OCI-LY3 (cell line): Measurements from ENCODE around the gene ART1.

ENCODE experiments used
- H2AFZ ChIP-seq: fragments of 200-600, 300-600 bp; shearing (Covaris generic); 2 replicates; pipeline ENCODE4 v1.6.0; 2014; ENCODE audit warnings: antibody characterized with exemption, low read depth, low read length
- H3K27ac ChIP-seq: fragments of 200-600, 300-600 bp; sonication (generic); 2 replicates; pipeline ENCODE4 v1.5.1; 2014; ENCODE audit warnings: mild to moderate bottlenecking, low read length, moderate library complexity, mixed read lengths
- H3K27me3 ChIP-seq: fragments of 200-600, 300-600 bp; sonication (generic); 2 replicates; pipeline ENCODE4 v1.6.1; 2014; ENCODE audit warnings: low read depth, low read length, mixed read lengths
- H3K36me3 ChIP-seq: fragments of 200-600, 300-600 bp; sonication (generic); replicated peaks from 2 replicates; pipeline ENCODE3; 2014; ENCODE audit warnings: low read depth, low read length, mixed read lengths
- H3K4me1 ChIP-seq: fragments of 300-600, 200-600 bp; sonication (generic); 2 replicates; pipeline ENCODE4 v1.6.1; 2014; ENCODE audit warnings: low read length, mixed read lengths
- H3K4me2 ChIP-seq: fragments of 200-600, 300-600 bp; sonication (generic); 2 replicates; pipeline ENCODE4 v1.6.1; 2014; ENCODE audit warnings: low read length, mixed read lengths
- H3K4me3 ChIP-seq: fragments of 300-600, 200-600 bp; sonication (generic); 2 replicates; pipeline ENCODE4 v1.5.1; 2014; ENCODE audit warnings: antibody characterized with exemption, mild to moderate bottlenecking, low read length, moderate library complexity
- H3K79me2 ChIP-seq: fragments of 300-600, 200-600 bp; shearing (Covaris generic); 2 replicates; pipeline ENCODE4 v1.6.1; 2014; ENCODE audit warnings: mild to moderate bottlenecking, low read length, mixed read lengths
- H3K9ac ChIP-seq: fragments of 300-600, 200-600 bp; shearing (Covaris generic); 2 replicates; pipeline ENCODE4 v1.6.0; 2014; ENCODE audit warnings: mild to moderate bottlenecking, low read length, moderate library complexity
- H3K9me3 ChIP-seq: fragments of 200-600, 300-600 bp; shearing (Covaris generic); 2 replicates; pipeline ENCODE4 v1.6.1; 2014; ENCODE audit warnings: low read length, mixed read lengths; ENCODE audit not compliant: insufficient read depth
- H4K20me1 ChIP-seq: fragments of 200-600, 300-600 bp; sonication (generic); 2 replicates; pipeline ENCODE4 v1.6.1; 2016; ENCODE audit warnings: low read length, mixed read lengths; ENCODE audit not compliant: insufficient read depth
- EZH2phosphoT487 ChIP-seq: fragments of 200-600 bp; shearing (Covaris generic); IDR thresholded peaks from 2 replicates; pipeline ENCODE4 v1.6.1; 2018; ENCODE audit warnings: antibody characterized with exemption, mixed run types, low read depth
- TF ChIP-seq, protein P1 (sequence below): fragments of 200-600, 300-600 bp; sonication (generic); IDR thresholded peaks from 2 replicates; pipeline ENCODE4 v1.5.1; 2014; ENCODE audit warnings: antibody characterized with exemption, low read length, low read depth

Gene ART1

DNA sequence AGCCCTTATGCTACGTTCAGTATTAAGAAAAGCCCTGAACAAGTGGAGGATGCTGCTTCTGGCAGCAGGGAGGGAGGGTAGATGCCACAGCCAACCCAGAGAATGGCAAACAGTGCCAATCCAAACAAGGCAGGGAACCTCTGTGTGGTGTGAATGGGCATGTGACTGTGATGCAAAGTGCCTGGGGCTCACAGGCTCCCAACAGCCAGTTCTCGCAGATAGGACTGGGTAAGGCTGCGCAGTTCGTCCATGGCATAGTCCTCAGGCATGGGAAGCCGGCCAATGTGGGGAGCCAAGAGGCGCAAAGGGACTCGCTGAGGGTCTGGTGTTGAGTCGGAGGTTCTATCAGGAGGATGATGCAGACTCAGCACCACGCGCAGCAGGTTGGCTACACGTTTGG is 31.0 kb downstream of the ART1 start:
- no peaks in the 10 kb centered on the region for H4K20me1 ChIP-seq
- H3K27me3 ChIP-seq = no peaks in the 10 kb centered on the region
- no peaks in the 10 kb centered on the region for H3K9me3 ChIP-seq
- H3K4me3 ChIP-seq = no peak overlapping the region
- no peaks in the 10 kb centered on the region for H3K79me2 ChIP-seq
- no peak overlapping the region for H3K4me2 ChIP-seq
- peaks cover 6% of the 10 kb centered on the region; the same call in 1 of the 2 replicates for H3K4me1 ChIP-seq
- H3K36me3 ChIP-seq = peaks cover 66% of the 10 kb centered on the region
- H3K9ac ChIP-seq = no peak overlapping the region
- no peak overlapping the region for H3K27ac ChIP-seq
- no peak overlapping the region for H2AFZ ChIP-seq
- TF ChIP-seq EZH2phosphoT487 = no peak
- TF ChIP-seq, protein P1, sequence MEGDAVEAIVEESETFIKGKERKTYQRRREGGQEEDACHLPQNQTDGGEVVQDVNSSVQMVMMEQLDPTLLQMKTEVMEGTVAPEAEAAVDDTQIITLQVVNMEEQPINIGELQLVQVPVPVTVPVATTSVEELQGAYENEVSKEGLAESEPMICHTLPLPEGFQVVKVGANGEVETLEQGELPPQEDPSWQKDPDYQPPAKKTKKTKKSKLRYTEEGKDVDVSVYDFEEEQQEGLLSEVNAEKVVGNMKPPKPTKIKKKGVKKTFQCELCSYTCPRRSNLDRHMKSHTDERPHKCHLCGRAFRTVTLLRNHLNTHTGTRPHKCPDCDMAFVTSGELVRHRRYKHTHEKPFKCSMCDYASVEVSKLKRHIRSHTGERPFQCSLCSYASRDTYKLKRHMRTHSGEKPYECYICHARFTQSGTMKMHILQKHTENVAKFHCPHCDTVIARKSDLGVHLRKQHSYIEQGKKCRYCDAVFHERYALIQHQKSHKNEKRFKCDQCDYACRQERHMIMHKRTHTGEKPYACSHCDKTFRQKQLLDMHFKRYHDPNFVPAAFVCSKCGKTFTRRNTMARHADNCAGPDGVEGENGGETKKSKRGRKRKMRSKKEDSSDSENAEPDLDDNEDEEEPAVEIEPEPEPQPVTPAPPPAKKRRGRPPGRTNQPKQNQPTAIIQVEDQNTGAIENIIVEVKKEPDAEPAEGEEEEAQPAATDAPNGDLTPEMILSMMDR = no peak

DNA sequence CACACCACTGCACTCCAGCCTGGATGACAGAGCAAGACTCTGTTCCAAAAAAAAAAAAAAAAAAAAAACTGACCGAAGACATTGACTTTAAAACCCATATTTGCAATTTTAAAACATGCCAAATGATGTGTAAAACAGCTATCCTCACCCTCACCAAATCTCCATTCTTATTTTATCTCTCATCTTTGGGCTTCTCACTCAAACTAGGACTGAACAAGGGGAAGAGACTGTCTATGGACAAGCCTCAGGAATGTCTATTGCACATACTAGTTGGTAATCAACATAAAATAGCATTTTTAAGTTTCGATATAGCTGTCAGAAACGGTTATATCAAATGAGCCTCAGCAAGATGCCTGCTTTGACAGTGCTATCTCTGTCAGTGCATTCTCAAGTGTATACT is 34.1 kb downstream of the ART1 start:
- no peak overlapping the region for H3K9ac ChIP-seq
- H3K27me3 ChIP-seq = no peaks in the 10 kb centered on the region
- no peaks in the 10 kb centered on the region for H3K79me2 ChIP-seq
- no peak overlapping the region for H3K4me3 ChIP-seq
- TF ChIP-seq EZH2phosphoT487 = no peak
- TF ChIP-seq, protein P1 = no peak
- no peak overlapping the region for H3K4me2 ChIP-seq
- no peaks in the 10 kb centered on the region for H3K4me1 ChIP-seq
- H4K20me1 ChIP-seq = no peaks in the 10 kb centered on the region
- H3K27ac ChIP-seq = no peak overlapping the region
- no peak overlapping the region for H2AFZ ChIP-seq
- H3K9me3 ChIP-seq = no peaks in the 10 kb centered on the region
- peaks cover 71% of the 10 kb centered on the region for H3K36me3 ChIP-seq

DNA sequence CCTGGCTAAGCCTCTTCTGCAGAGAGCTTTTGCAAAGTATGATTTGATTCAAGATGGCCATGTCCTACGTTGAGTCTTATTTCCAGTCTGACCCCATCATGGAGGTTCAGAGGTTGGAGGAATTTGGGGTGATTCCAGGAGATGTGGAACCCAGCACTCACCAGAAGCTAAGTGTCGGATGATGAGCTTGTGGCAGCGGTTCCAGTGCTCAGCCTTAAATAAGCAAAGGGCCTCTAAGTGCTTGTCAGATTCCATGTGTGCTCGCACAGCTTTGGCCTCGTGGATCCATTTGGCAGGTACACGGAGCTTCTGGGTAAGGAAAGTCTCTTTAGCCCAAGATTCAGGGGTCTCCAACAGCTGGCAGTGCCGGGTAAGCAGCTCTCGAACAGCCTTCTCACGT is 38.1 kb downstream of the ART1 start:
- no peak overlapping the region for H3K9ac ChIP-seq
- no peaks in the 10 kb centered on the region for H4K20me1 ChIP-seq
- H3K4me2 ChIP-seq = no peak overlapping the region
- no peak overlapping the region for H2AFZ ChIP-seq
- no peaks in the 10 kb centered on the region for H3K4me1 ChIP-seq
- H3K79me2 ChIP-seq = no peaks in the 10 kb centered on the region
- H3K36me3 ChIP-seq = peaks cover 71% of the 10 kb centered on the region
- H3K27me3 ChIP-seq = no peaks in the 10 kb centered on the region
- no peak overlapping the region for H3K4me3 ChIP-seq
- no peaks in the 10 kb centered on the region for H3K9me3 ChIP-seq
- no peak overlapping the region for H3K27ac ChIP-seq
- no peak for TF ChIP-seq EZH2phosphoT487
- TF ChIP-seq, protein P1 = no peak

DNA sequence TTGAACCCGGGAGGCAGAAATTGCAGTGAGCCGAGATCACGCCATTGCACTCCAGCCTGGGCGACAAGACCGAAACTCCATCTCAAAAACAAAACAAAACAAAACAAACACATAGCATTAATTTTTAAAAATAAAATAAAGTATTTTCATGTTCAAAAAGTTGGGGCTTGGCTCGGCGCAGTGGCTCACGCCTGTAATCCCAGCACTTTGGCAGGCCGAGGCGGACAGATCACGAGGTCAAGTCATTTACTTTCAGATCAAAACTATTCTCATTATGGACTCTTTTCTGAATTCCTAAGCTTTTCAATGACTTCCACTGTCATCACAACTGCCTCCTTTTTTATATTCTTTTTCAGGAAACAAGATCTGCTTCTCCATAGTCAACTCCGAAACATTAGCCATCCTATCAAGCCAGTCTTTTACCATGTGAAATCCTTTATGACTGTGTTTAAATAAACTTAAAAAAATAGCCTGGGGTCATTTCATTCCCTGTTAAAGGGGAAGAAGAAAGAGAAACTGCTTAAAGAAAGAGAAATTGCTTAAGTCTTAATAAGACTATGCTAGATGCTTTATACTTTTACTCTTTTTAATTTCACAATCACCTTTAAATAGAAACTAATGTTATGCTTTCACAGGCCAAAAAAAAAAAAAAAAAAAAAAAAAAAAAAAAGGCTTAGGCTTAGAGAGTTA is 39.3 kb downstream of the ART1 start:
- peaks cover 61% of the 10 kb centered on the region for H3K36me3 ChIP-seq
- no peaks in the 10 kb centered on the region for H4K20me1 ChIP-seq
- no peaks in the 10 kb centered on the region for H3K27me3 ChIP-seq
- H2AFZ ChIP-seq = no peak overlapping the region
- TF ChIP-seq, protein P1 = no peak
- TF ChIP-seq EZH2phosphoT487 = no peak
- no peak overlapping the region for H3K4me2 ChIP-seq
- H3K9me3 ChIP-seq = no peaks in the 10 kb centered on the region
- no peak overlapping the region for H3K4me3 ChIP-seq
- no peak overlapping the region for H3K9ac ChIP-seq
- no peak overlapping the region for H3K27ac ChIP-seq
- H3K79me2 ChIP-seq = no peaks in the 10 kb centered on the region
- no peaks in the 10 kb centered on the region for H3K4me1 ChIP-seq
